ENCODE data around the gene CDH13.

The CDH13 gene

GRCh38 chr16:83010776-83011720 lies 384.3 kb downstream of the CDH13 start:
- no peak for DNase-seq

GRCh38 chr16:83011939-83012338 lies 385.2 kb downstream of the CDH13 start:
- DNase-seq: no peak

DNA sequence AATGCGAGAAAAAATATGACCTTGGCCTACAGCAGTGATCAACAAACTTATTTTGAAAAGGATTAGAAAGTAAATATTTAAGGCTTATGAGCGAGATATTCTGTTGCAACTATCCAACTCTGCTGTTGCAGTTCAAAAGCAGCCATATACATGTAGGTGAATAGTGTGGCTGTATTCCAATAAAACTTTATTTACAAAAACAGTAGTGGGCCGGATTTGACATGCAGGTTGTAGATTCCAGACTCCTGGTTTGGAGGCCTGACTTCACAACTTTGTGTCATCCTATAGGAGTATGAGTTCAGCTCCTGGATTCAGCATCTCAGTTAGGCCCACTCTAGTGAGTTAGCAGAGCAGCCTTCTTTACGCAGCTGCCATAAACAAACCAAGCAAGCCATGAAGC lies 386.3 kb downstream of the CDH13 start:
- no peak for DNase-seq

- DNase-seq: no peak
Observed at GRCh38 chr16:83019963-83020362, 393.2 kb downstream of the CDH13 start.

DNA sequence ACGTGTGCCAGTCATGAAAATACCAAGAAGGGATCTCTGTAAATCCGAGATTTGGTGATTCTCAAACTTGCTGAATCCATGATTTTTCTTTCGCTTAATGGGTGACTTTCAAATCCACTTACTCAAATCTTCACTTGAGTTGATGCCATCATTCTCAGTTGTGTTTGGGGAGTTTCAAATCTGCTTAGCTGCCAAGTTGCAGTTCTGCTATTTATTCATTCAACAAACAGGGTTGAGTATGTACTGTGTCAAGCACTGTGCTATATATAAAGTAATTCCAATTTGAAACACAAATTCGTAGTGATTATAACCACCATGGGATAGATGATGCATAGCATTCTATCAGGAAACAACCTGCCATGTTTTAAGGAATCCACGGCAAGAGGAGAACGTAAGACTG lies 394.3 kb downstream of the CDH13 start:
- no peak for DNase-seq

DNA sequence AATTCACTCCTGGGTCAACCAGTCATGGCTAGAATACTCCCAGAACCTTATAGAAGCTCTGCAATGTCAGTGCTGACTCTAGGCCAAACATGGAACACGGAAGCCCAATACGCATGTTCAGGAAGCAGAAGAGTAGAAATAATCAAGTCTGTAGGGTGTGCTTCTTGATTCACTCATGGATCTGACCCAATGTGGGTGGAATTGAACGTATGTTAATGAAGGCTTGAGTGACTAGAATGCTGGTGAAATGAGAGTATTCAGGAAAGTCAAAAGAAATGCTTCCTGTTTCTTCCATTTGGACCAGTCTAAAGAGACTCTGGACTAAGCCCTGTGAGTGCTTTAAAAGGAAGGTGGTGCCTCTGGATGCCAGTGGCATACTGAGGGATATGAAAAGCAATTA lies 395.0 kb downstream of the CDH13 start:
- DNase-seq: no peak

GRCh38 chr16:83023011-83023410 lies 396.2 kb downstream of the CDH13 start:
- no peak for DNase-seq

DNA sequence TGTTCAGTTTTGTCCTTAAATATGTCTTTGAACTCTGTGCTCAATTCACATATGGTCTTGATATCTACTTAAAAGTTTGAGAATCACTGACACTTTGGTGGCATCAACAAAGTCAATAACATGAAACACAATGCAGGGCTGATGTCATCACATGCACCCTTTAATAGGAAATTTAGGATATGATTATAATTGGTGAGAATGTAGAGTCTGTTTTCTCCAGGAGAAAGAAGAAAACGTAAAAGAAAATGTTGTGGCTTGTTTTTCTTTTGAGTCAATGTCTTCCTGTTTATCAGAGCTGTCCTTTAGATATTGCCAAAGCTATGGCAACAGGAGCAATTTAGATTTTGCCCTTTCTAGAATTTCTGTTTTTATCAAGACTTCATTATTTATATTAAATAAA lies 396.9 kb downstream of the CDH13 start:
- DNase-seq: no peak

DNA sequence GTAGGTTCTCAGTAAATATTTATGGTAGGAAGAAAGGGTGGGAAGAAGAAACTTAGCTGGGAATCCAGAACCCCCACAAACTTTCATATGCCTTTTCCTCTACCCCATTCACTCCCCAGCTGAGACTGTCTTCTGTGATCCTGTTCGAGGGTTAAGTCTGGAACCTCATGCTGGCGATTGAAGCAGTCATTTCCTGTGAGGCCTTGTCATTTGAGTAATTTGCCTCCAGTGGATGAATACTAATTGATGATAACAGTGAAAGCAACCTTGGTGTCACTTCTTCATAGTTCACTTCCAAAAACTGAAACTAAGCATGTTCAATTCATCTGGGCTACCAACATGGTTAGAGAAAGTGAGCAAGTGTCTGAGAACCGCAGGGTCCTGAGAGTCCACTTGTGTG lies 401.2 kb downstream of the CDH13 start:
- DNase-seq: no peak

- no peak for DNase-seq
Observed at GRCh38 chr16:83029467-83029866, 402.7 kb downstream of the CDH13 start.

DNA sequence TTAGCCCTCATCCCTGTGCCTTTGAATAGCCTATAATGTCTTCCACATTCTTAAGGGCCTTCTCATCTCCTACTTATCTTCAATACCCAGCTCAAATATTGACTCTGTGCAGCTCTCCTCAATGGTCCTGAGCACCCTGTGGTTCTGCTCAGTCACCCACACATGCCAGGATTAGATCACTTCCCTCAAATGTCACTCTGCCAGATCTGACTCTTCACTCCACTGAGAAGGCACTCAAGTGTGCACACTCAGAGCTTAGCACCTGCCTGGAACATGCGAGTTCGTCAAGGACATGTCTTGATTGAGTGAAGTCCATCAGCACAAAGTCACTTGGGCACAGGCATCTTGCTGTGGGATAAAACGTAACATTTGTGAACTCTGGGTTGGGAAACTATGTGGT lies 404.8 kb downstream of the CDH13 start:
- DNase-seq: no peak

GRCh38 chr16:83037102-83037501 lies 410.3 kb downstream of the CDH13 start:
- no peak for DNase-seq

DNA sequence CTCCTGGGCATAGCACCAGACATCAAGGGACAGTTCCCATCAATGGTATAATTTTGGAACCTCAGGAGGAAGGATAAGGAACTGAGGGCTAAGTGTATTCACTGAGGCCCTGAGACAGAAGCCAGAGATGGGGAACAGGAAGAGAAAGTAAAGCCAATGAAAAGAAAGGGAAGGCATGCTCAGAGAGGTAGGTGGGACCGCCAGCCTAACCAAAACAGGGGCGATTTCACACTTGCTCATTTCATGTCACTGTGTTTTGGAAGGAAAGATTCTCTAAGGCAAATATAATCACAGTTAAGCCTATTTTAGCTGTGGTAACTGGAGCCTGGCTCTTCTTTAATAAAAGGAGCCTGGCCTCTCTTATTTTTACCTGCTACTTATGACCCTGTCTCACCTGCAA lies 411.1 kb downstream of the CDH13 start:
- DNase-seq: no peak

DNA sequence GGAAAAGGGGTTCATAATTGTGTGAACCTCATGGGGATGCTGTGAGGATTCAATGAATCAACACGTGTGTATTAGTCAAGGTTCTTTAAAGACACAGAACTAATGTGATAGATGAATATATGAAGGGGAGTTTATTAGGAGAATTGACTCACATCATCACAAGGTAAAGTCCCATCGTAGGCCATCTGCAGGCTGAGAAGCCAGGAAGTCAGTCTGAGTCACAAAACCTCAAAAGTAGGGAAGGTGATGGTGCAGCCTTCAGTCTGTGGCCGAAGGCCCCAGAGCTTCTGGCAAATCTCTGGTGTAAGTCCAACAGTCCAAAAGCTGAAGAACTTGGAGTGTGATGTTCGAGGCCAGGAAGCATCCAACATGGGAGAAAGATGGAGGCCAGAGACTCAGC lies 413.4 kb downstream of the CDH13 start:
- DNase-seq: no peak

- no peak for DNase-seq
Observed at GRCh38 chr16:83044589-83044988, 417.8 kb downstream of the CDH13 start.

GRCh38 chr16:83045790-83046189 lies 419.0 kb downstream of the CDH13 start:
- DNase-seq: no peak

- no peak for DNase-seq
Observed at GRCh38 chr16:83046664-83047063, 419.9 kb downstream of the CDH13 start.

- DNase-seq: no peak
Observed at GRCh38 chr16:83051451-83051850, 424.7 kb downstream of the CDH13 start.

DNA sequence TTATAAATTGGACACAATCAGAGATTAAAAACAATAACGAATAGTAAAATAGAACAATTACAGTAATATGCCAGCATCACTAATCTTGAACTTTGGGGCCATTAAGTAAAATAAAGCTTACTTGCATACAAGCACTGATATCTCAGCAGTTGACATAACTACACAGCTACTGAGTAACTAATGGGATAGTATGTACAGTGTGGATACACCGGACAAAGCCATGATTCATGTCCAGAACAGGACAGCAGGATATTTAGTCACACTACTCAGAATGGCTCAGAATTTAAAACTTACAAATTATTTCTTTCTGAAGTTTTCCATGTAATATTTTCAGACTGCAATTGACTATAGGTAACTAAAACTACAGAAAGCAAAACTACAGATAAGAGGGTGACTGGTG lies 427.5 kb downstream of the CDH13 start:
- DNase-seq: no peak

DNA sequence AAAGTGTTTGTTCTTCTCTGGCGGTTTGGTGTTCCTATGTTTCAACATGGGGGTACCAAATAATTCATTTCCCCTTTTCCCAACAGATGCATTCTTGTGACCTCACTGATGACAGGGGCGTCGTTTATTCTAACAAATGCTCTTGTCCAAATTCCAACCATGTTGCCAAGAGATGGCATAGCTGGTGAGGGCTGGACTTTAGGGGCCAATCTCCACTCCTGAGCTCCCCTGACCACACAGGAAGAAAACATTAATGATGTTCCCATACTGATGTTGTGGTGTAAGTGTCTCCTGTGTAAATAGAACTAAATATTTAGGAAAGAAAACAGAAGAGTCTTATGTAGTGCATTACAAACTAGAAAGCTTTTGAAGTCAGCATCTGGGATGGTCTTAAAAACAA lies 431.6 kb downstream of the CDH13 start:
- no peak for DNase-seq

- DNase-seq: no peak
Observed at GRCh38 chr16:83059237-83059636, 432.5 kb downstream of the CDH13 start.

- DNase-seq: no peak
Observed at GRCh38 chr16:83066011-83066410, 439.2 kb downstream of the CDH13 start.

GRCh38 chr16:83066881-83067280 lies 440.1 kb downstream of the CDH13 start:
- no peak for DNase-seq

DNA sequence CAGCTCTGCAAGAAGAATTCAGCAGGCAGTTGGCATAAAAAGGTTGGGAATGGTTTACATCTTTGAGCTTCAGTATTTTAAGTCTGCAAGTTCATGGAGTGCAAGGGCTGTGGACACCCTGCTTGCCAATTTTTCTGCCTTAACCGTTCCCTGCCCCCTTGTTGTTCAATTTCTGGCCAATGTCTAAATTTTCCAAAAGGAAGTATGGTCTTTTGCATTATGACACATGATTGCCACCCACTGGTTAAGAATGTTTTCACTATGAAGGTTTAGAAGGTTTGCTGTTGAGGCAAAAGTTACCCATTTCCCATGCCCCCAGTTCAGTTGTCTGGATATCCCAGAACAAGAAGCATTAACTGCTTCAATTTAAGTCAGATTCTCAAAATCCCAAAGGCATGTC lies 441.9 kb downstream of the CDH13 start:
- DNase-seq: no peak
